ENCODE results near the gene TMEM123.

Gene TMEM123

GRCh38 chr11:102452461-102453301, at the start of gene TMEM123:
Gene TMEM123, minus strand, starts transcription at chr11:102452765. Its CDS starts 142 bp downstream, at chr11:102452623.
- peak; percentile 63 for DNase-seq (ENCODE audit: low spot score)

GRCh38 chr11:102500829-102501228, 48.3 kb upstream of the TMEM123 start:
- no peak for DNase-seq (ENCODE audit: low spot score)

GRCh38 chr11:102499931-102500330, 47.4 kb upstream of the TMEM123 start:
- DNase-seq (ENCODE audit: low spot score), result no peak

GRCh38 chr11:102499151-102499550, 46.6 kb upstream of the TMEM123 start:
- DNase-seq (ENCODE audit: low spot score), result no peak

GRCh38 chr11:102497061-102497460, 44.5 kb upstream of the TMEM123 start:
- DNase-seq (ENCODE audit: low spot score), result peak; percentile 6

- DNase-seq (ENCODE audit: low spot score), result peak; percentile 58
Measured at GRCh38 chr11:102495161-102496042, 42.8 kb upstream of the TMEM123 start.

GRCh38 chr11:102494216-102494615, 41.7 kb upstream of the TMEM123 start:
- no peak for DNase-seq (ENCODE audit: low spot score)

GRCh38 chr11:102493524-102493923, 41.0 kb upstream of the TMEM123 start:
- no peak for DNase-seq (ENCODE audit: low spot score)

- no peak for DNase-seq (ENCODE audit: low spot score)
Measured at GRCh38 chr11:102491969-102492368, 39.4 kb upstream of the TMEM123 start.

GRCh38 chr11:102489186-102490145, 36.9 kb upstream of the TMEM123 start:
- DNase-seq (ENCODE audit: low spot score), result no peak

- no peak for DNase-seq (ENCODE audit: low spot score)
Measured at GRCh38 chr11:102488208-102488607, 35.6 kb upstream of the TMEM123 start.

GRCh38 chr11:102487214-102487613, 34.6 kb upstream of the TMEM123 start:
- DNase-seq (ENCODE audit: low spot score), result no peak

- DNase-seq (ENCODE audit: low spot score), result no peak
Measured at GRCh38 chr11:102486584-102486983, 34.0 kb upstream of the TMEM123 start.

- DNase-seq (ENCODE audit: low spot score), result no peak
Measured at GRCh38 chr11:102485095-102485722, 32.6 kb upstream of the TMEM123 start.

- DNase-seq (ENCODE audit: low spot score), result no peak
Measured at GRCh38 chr11:102482433-102482832, 29.9 kb upstream of the TMEM123 start.

GRCh38 chr11:102479733-102480132, 27.2 kb upstream of the TMEM123 start:
- DNase-seq (ENCODE audit: low spot score), result no peak

GRCh38 chr11:102478673-102479299, 26.2 kb upstream of the TMEM123 start:
- DNase-seq (ENCODE audit: low spot score), result no peak

GRCh38 chr11:102476812-102477211, 24.2 kb upstream of the TMEM123 start:
- peak; percentile 72 for DNase-seq (ENCODE audit: low spot score)

GRCh38 chr11:102476069-102476468, 23.5 kb upstream of the TMEM123 start:
- DNase-seq (ENCODE audit: low spot score), result no peak

GRCh38 chr11:102473543-102473942, 21.0 kb upstream of the TMEM123 start:
- DNase-seq (ENCODE audit: low spot score), result no peak

- no peak for DNase-seq (ENCODE audit: low spot score)
Measured at GRCh38 chr11:102472127-102472526, 19.6 kb upstream of the TMEM123 start.
